AG09309 (cell line): ENCODE data around the gene VAMP4.
"Not testable (repeated sequence)": the region's sequence is repeated elsewhere in the genome, so short reads cannot be mapped to it uniquely, and the experiment has no call there.

Experiments used
- DNase-seq: peaks from one replicate; pipeline ENCODE4 v3.0.0-alpha.2; 2010; ENCODE audit warnings: low read depth
- H3K4me3 ChIP-seq: 2 replicates; pipeline ENCODE4 v1.5.1; 2011; ENCODE audit warnings: mild to moderate bottlenecking, low read depth, low read length, moderate library complexity; ENCODE audit not compliant: control insufficient read depth
- TF ChIP-seq, protein P1 (sequence below): IDR thresholded peaks from 2 replicates; pipeline ENCODE4 v1.5.1; 2011; ENCODE audit warnings: mild to moderate bottlenecking, low read depth, low read length, inconsistent platforms; ENCODE audit not compliant: insufficient read depth, control insufficient read depth; ENCODE audit errors: missing control alignments

Gene VAMP4

DNA sequence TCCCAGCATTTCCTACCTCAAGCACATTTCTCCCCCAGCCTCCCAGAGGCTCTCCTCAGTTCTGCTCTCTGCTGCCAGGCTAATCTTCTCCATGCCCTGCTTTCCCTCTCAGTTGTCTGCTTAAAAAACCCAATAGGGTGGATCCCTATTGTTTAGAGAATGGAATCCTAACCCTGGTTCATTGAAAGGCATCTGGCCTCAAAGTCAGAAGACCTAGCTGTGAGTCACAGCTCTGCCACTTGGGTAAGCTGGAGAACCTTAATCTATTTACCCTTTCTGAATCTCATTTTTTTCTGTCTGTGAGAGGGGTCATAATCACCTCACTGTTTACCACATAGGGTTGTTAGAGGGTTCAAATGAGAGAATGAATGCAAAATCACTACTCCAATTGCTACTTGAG is 76.9 kb downstream of the VAMP4 start:
- DNase-seq = no peak
- no peak overlapping the region for H3K4me3 ChIP-seq
- TF ChIP-seq, protein P1, sequence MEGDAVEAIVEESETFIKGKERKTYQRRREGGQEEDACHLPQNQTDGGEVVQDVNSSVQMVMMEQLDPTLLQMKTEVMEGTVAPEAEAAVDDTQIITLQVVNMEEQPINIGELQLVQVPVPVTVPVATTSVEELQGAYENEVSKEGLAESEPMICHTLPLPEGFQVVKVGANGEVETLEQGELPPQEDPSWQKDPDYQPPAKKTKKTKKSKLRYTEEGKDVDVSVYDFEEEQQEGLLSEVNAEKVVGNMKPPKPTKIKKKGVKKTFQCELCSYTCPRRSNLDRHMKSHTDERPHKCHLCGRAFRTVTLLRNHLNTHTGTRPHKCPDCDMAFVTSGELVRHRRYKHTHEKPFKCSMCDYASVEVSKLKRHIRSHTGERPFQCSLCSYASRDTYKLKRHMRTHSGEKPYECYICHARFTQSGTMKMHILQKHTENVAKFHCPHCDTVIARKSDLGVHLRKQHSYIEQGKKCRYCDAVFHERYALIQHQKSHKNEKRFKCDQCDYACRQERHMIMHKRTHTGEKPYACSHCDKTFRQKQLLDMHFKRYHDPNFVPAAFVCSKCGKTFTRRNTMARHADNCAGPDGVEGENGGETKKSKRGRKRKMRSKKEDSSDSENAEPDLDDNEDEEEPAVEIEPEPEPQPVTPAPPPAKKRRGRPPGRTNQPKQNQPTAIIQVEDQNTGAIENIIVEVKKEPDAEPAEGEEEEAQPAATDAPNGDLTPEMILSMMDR = no peak

DNA sequence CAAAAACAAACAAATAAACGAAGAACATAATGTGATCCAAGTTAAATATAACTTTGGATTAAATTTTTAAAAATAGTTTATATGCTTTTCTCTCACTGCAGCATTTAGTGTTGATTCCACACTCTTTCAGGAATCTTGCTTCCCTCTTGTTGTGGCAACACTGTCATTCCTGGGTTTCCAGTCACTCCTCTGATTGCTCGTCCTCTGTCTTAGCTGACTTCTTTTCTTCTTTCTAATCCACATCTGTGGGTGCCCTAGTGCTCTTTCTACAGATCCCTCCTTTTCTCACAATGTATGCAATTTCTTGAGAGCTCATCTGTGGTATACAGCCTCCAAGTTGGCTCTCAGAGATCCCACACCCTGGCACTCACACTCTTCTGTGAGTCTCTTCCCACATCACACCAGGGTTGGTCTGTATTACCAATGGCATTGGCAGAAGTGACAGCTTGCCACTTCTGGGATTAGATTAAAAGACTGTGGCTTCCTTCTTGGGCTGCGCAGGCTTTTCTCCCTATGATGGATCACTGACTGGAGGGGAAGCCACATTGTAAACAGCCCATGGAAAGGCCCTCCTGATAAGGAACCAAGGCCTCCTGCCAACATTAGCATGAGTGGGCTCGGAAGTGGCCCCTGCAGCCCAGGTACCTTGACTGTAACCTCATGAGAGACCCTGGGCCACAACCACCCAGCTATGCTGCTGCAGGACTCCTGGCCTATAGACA is 77.8 kb downstream of the VAMP4 start:
- TF ChIP-seq, protein P1 = no peak
- no peak for DNase-seq
- no peak overlapping the region for H3K4me3 ChIP-seq

DNA sequence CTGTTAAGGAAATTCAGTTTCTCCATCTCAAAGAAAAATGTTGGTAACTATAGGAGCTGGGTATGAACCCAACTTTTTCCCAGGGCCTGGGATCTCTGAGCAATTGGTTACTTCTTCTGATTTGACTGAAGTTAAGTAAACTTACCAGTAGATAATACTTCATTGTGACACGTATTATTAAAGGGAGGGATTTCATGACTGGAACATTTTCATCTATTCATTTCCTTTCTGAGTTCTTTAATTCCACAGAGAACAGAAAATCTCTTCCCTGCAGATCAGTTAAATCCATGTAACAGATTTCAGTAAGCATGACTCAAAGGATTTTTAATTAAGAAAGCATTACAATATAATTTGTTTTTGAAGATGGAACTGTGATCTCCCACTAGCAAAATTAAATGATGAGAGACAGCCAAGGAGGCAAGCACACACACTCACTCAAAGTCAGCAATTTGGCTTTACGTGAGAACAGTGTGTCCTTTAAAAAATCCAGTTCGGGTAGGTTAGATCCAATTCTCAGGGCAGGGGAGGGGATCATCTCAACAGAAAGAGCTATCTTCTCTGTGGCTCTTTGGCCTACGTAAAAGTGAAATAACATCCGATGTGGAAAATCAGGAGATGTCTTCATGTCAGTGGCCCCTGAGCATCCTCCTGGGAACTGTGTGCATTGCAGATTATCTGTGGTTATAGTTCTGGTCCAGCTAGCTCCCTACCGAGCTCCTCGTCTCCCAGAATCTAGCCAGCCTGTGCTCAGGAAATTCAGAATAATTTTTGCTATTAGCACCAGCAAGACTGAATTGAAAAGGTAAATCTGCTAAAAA is 78.6 kb downstream of the VAMP4 start:
- DNase-seq = no peak
- H3K4me3 ChIP-seq = no peak overlapping the region
- TF ChIP-seq, protein P1 = no peak

DNA sequence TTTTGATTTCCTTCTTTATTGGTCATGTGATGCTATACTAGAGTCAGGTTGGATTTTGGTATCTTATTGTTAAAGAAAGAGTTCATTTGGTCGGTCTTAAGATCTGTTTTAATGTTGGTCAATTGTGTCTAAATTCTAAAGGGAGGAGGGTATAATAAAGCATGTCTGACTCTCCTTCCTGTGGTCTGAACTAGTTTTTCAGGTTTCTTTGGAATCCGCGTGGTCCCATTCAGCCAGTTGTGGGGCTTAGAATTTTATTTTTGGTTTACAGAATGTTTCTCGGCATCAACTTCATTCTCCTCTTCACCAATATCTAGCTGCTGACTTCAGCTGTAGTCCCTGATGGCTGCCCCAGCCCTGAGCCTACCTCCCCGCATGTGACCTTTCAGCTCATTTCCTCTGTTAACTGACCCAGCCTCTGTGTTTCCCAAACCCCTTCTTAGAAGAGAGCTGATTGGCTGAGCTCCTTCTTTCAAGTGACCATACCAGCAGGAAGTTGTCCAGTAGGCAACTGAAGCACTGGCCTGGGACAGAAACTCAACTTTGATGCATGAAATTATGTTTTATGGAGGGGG is 80.7 kb downstream of the VAMP4 start:
- DNase-seq = no peak
- no peak overlapping the region for H3K4me3 ChIP-seq
- TF ChIP-seq, protein P1 = no peak

DNA sequence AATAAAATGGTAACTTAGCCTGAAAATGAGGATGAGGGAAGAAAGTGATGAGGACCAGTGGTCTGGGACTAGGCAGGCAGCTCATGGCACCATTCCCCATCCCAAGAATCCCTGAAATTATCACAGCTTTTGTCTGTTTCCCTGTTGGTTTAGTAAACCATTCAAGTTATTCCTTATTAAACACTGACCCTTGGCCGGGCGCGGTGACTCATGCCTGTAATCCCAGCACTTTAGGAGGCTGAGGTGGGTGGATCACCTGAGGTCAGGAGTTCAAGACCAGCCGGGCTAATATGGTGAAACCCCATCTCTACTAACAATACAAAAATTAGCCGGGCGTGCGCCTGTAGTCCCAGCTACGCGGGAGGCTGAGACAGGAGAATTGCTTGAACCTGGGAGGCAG is 85.7 kb downstream of the VAMP4 start:
- not testable (repeated sequence) for DNase-seq, H3K4me3 ChIP-seq

DNA sequence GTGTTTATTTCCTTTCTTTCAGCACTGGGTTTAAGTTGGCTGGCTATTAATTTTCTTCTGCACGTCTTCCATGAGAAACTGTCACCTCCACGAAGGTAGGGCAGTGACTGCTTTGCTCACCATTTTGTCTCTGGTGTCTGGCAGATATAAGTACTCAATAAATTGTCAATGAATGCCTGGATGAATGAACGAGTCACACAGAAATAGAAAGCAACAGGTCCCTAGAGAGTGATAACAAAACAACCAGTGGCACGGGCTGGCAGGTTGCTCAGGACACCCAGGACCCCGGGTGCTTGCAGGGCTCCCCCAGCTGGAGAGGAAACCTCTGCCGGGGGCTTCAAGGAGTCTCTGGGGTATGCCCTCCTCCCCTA is 86.1 kb downstream of the VAMP4 start:
- no peak overlapping the region for H3K4me3 ChIP-seq
- no peak for DNase-seq
- TF ChIP-seq, protein P1 = no peak
